ENCODE results near the gene C22orf39. TPM values are rescaled to one million over a fixed set of nuclear protein-coding genes. Genes with fewer than 3 reads are reported as not detected.

The C22orf39 gene
- total RNA-seq, 2 donors from 2014 or later: 21.6 to 21.8 TPM

GRCh38 chr22:19429950-19430889 is 17.3 kb downstream of the C22orf39 start:
- Histone ChIP-seq H3K9me3 (no peaks in the 10 kb centered on the region), H3K4me3 (peak overlapping the region; percentile 59), H3K27me3 (no peaks in the 10 kb centered on the region), H3K9ac (ENCODE audit: low read depth in 2 of 2, low read length in 2 of 2) (peak overlapping the region; percentile 88 to 96), H3K4me1 (peaks cover 2% of the 10 kb centered on the region), H3K36me3 (no peaks in the 10 kb centered on the region), H3K27ac (peak overlapping the region; percentile 29)
- intact Hi-C loops (cut with DNase I): no loop called here
- TF ChIP-seq CTCF (IDR thresholded peaks at IDR 0.05): no peak
- peak; percentile 38 for DNase-seq

- no peak for DNase-seq
- Histone ChIP-seq H3K4me1 (no peaks in the 10 kb centered on the region), H3K27me3 (no peaks in the 10 kb centered on the region), H3K36me3 (no peaks in the 10 kb centered on the region), H3K4me3 (no peak overlapping the region), H3K9ac (ENCODE audit: low read depth in 2 of 2, low read length in 2 of 2) (no peak overlapping the region), H3K27ac (no peak overlapping the region), H3K9me3 (no peaks in the 10 kb centered on the region)
- TF ChIP-seq CTCF (IDR thresholded peaks at IDR 0.05): no peak
- intact Hi-C loops (cut with DNase I): no loop called here
Observed at GRCh38 chr22:19424186-19424500, 23.4 kb downstream of the C22orf39 start.

GRCh38 chr22:19422440-19423301 is 24.8 kb downstream of the C22orf39 start:
- H3K27me3 ChIP-seq: no peaks in the 10 kb centered on the region
- no peak for DNase-seq
- no peaks in the 10 kb centered on the region for H3K9me3 ChIP-seq
- no peaks in the 10 kb centered on the region for H3K4me1 ChIP-seq
- no peak overlapping the region for H3K27ac ChIP-seq
- no peak overlapping the region for H3K4me3 ChIP-seq
- no peaks in the 10 kb centered on the region for H3K36me3 ChIP-seq
- H3K9ac ChIP-seq (ENCODE audit: low read depth in 2 of 2, low read length in 2 of 2): no peak overlapping the region
- TF ChIP-seq CTCF (IDR thresholded peaks at IDR 0.05): no peak
- intact Hi-C loops (cut with DNase I): no loop called here

- TF ChIP-seq CTCF (IDR thresholded peaks at IDR 0.05): no peak
- H3K36me3 ChIP-seq: no peaks in the 10 kb centered on the region
- H3K27ac ChIP-seq: no peak overlapping the region
- H3K9me3 ChIP-seq: no peaks in the 10 kb centered on the region
- no peak for DNase-seq
- intact Hi-C loops (cut with DNase I): no loop called here
- H3K4me3 ChIP-seq: no peak overlapping the region
- H3K4me1 ChIP-seq: no peaks in the 10 kb centered on the region
- H3K9ac ChIP-seq (ENCODE audit: low read depth in 2 of 2, low read length in 2 of 2): no peak overlapping the region
- no peaks in the 10 kb centered on the region for H3K27me3 ChIP-seq
Observed at GRCh38 chr22:19420321-19420720, 27.2 kb downstream of the C22orf39 start.

GRCh38 chr22:19419464-19420178 is 27.9 kb downstream of the C22orf39 start:
- intact Hi-C loops (cut with DNase I): no loop called here
- no peaks in the 10 kb centered on the region for H3K36me3 ChIP-seq
- H3K4me1 ChIP-seq: no peaks in the 10 kb centered on the region
- no peak for TF ChIP-seq CTCF (IDR thresholded peaks at IDR 0.05)
- no peak overlapping the region for H3K9ac ChIP-seq (ENCODE audit: low read depth in 2 of 2, low read length in 2 of 2)
- H3K27me3 ChIP-seq: no peaks in the 10 kb centered on the region
- no peaks in the 10 kb centered on the region for H3K9me3 ChIP-seq
- H3K27ac ChIP-seq: no peak overlapping the region
- DNase-seq: no peak
- H3K4me3 ChIP-seq: no peak overlapping the region
